ENCODE results near the gene PLA2G10. TPM values are rescaled to one million over a fixed set of nuclear protein-coding genes. Genes with fewer than 3 reads are reported as not detected.

Gene PLA2G10
- total RNA-seq, 2 experiments from 2014 or later, result not detected

- Mint-ChIP-seq H3K27me3 (no peaks in the 10 kb centered on the region), H3K27ac (peak within 1 kb of the TSS; percentile 99), H3K9me3 (no peaks in the 10 kb centered on the region), H3K4me1 (ENCODE audit: low read depth) (peaks cover 45% of the 10 kb centered on the region), H3K4me3 (peak within 1 kb of the TSS; percentile 89), H3K36me3 (ENCODE audit: low read depth) (peaks cover 31% of the 10 kb centered on the region)
- intact Hi-C loops (cut with micrococcal nuclease), result no loop called here
- DNase-seq (peak; percentile 98), ATAC-seq (peak; percentile 72)
- ChIA-PET POLR2A (interaction anchor here (0.6 to 2.4 kb wide), 5 partner anchors 11 to 44 kb away, joined by 3 to 13 read pairs (median 3); no protein-coding TSS in a partner anchor), CTCF (no interaction called here)
- TF ChIP-seq CTCF (IDR thresholded peaks at IDR 0.05), result no peak
Measured at GRCh38 chr16:14629919-14630619, 64.0 kb downstream of the PLA2G10 start, which contains the start of gene PARN. Gene PARN, minus strand, starts transcription at chr16:14630260. Its CDS starts 135 bp downstream, at chr16:14630125.

DNA sequence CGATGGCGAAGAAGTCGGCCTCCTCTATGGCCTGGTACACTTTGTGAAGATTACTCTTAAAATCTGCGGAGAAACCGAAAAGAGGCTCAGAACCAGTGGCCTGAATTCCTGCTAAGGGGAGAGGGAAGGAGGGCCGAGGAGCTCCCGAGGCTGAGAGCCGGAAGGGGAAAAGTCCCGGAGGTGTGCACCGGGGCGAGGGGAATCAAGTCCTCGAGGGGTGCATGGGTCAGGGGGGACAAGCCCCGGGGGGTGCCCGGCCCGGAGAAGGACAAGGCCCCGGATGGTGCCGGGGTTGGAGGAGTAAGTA is 64.5 kb downstream of the PLA2G10 start:
- peaks cover 33% of the 10 kb centered on the region for H3K36me3 Mint-ChIP-seq (ENCODE audit: low read depth)

DNA sequence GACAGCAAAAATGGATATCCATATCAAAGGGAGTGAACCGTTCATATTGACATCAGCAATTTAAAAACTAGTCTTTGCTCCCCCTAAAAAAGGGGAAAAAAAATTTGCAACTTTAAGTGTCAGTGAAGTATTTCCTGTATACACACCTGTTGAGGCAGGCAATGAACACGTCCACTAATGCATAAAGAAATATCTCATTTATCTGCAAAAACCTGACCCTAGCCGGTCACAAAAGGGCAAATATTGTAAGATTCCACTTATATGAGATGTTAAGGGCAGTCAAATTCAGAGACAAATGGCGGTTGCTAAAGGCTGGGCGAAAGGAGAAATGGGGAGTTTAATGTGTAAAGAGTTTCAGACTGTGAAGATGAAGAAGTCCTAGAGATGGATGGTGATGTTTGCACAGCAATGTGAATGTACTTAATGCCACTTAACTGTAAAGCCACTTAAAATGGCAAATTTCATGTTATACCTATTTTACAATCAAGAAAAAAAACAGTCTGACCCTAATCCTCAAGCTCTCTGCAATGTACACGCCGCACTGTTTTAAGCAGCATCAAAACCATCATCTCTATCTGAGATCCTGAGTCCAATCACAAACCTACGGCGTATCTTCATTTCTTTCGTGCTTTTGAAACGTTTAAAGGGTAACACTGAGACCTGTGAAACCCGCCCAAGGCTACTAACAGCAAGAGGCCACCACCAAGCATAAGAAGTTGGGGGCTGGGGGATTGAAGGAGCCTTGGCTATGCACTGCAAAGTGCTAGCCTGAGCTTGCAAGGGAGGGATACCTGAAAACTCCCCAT is 65.1 kb downstream of the PLA2G10 start:
- intact Hi-C loops (cut with micrococcal nuclease), result no loop called here
- peak; percentile 27 for DNase-seq
- H3K36me3 Mint-ChIP-seq (ENCODE audit: low read depth), result peaks cover 33% of the 10 kb centered on the region
- ChIA-PET POLR2A (interaction anchor here (0.6 to 2.4 kb wide), 5 partner anchors 8 to 49 kb away, joined by 3 to 13 read pairs (median 3); no protein-coding TSS in a partner anchor), CTCF (no interaction called here)
- H3K27ac Mint-ChIP-seq, result peak overlapping the region; percentile 99
- no peaks in the 10 kb centered on the region for H3K9me3 Mint-ChIP-seq
- TF ChIP-seq CTCF (IDR thresholded peaks at IDR 0.05), result no peak
- peak overlapping the region; percentile 89 for H3K4me3 Mint-ChIP-seq
- peaks cover 35% of the 10 kb centered on the region for H3K4me1 Mint-ChIP-seq (ENCODE audit: low read depth)
- no peaks in the 10 kb centered on the region for H3K27me3 Mint-ChIP-seq
- no peak for ATAC-seq

More for the DNA sequence above, 64.5 kb downstream of the PLA2G10 start:
- Mint-ChIP-seq H3K9me3 (no peaks in the 10 kb centered on the region), H3K4me1 (ENCODE audit: low read depth) (peaks cover 40% of the 10 kb centered on the region), H3K27me3 (no peaks in the 10 kb centered on the region), H3K4me3 (peak overlapping the region; percentile 89), H3K27ac (peak overlapping the region; percentile 99)
- ChIA-PET CTCF (no interaction called here), POLR2A (interaction anchor here (0.6 to 2.4 kb wide), 4 partner anchors 9 to 41 kb away, joined by 3 to 13 read pairs (median 5); no protein-coding TSS in a partner anchor)
- DNase-seq (peak; percentile 43), ATAC-seq (no peak)
- no peak for TF ChIP-seq CTCF (IDR thresholded peaks at IDR 0.05)
- intact Hi-C loops (cut with micrococcal nuclease), result no loop called here

- CTCF ChIA-PET, result no interaction called here
- DNase-seq (no peak), ATAC-seq (no peak)
- no peak overlapping the region for H3K27ac Mint-ChIP-seq
- no peak for TF ChIP-seq CTCF (IDR thresholded peaks at IDR 0.05)
- no peak overlapping the region for H3K4me3 Mint-ChIP-seq
- H3K36me3 Mint-ChIP-seq (ENCODE audit: low read depth), result peaks cover 37% of the 10 kb centered on the region
- H3K9me3 Mint-ChIP-seq, result no peaks in the 10 kb centered on the region
- H3K27me3 Mint-ChIP-seq, result no peaks in the 10 kb centered on the region
- intact Hi-C loops (cut with micrococcal nuclease), result no loop called here
- POLR2A ChIA-PET, result no interaction called here
- H3K4me1 Mint-ChIP-seq (ENCODE audit: low read depth), result peaks cover 34% of the 10 kb centered on the region
Measured at GRCh38 chr16:14627078-14627477, 67.0 kb downstream of the PLA2G10 start.

Other genes with a start within 250 kb of the PLA2G10 start
- 10 to 100 TPM; 43.0 to 45.6 TPM for gene PARN, start 64.0 kb downstream of the PLA2G10 start, total RNA-seq
- gene BFAR, start 61.4 kb downstream of the PLA2G10 start, total RNA-seq, result 10 to 100 TPM; 53.4 to 58.4 TPM
- gene NPIPA3, start 9.1 kb upstream of the PLA2G10 start, total RNA-seq, result 1 to 10 TPM; 3.0 to 3.5 TPM
- 1 to 10 TPM; 2.0 to 4.1 TPM for gene NPIPA2, start 48.2 kb upstream of the PLA2G10 start, total RNA-seq
- 10 to 100 TPM; 39.8 to 40.5 TPM for gene NOMO1, start 139.4 kb upstream of the PLA2G10 start, total RNA-seq
- 10 to 100 TPM; 76.9 to 77.3 TPM for gene NPIPA1, start 243.1 kb upstream of the PLA2G10 start, total RNA-seq